DMS153 treated with DMSO at 0.1 percent for 48 hours (cell line): ENCODE measurements around the gene ECM2.
"Not testable (repeated sequence)": the region's sequence is repeated elsewhere in the genome, so short reads cannot be mapped to it uniquely, and the experiment has no call there.

Source experiments
- DNase-seq: peaks from one replicate; lab custom pipeline; 2025; ENCODE audit not compliant: unreplicated experiment; lab: John Stamatoyannopoulos, UW

Gene ECM2

GRCh38 chr9:92535940-92536850 lies at the start of gene ECM2:
Gene ECM2, minus strand, starts transcription at chr9:92535990. Its CDS starts 13,124 bp downstream, at chr9:92522866.
- DNase-seq, result no peak

GRCh38 chr9:92576175-92576574 lies 40.4 kb upstream of the ECM2 start:
- no peak for DNase-seq

GRCh38 chr9:92573612-92574011 lies 37.8 kb upstream of the ECM2 start:
- DNase-seq, result not testable (repeated sequence)

GRCh38 chr9:92571871-92572270 lies 36.1 kb upstream of the ECM2 start:
- not testable (repeated sequence) for DNase-seq

GRCh38 chr9:92564982-92565381 lies 29.2 kb upstream of the ECM2 start:
- DNase-seq, result no peak

- peak; percentile 33 for DNase-seq
Observed at GRCh38 chr9:92564504-92564903, 28.7 kb upstream of the ECM2 start.

- DNase-seq, result peak; percentile 18
Observed at GRCh38 chr9:92563116-92564100, 27.6 kb upstream of the ECM2 start.

- no peak for DNase-seq
Observed at GRCh38 chr9:92562461-92562967, 26.7 kb upstream of the ECM2 start.

- DNase-seq, result no peak
Observed at GRCh38 chr9:92561374-92562330, 25.9 kb upstream of the ECM2 start.

GRCh38 chr9:92558612-92559374 lies 23.0 kb upstream of the ECM2 start:
- no peak for DNase-seq

GRCh38 chr9:92550765-92551164 lies 15.0 kb upstream of the ECM2 start:
- DNase-seq, result no peak

GRCh38 chr9:92547356-92547755 lies 11.6 kb upstream of the ECM2 start:
- no peak for DNase-seq

- DNase-seq, result no peak
Observed at GRCh38 chr9:92545002-92545510, 9.3 kb upstream of the ECM2 start.

- DNase-seq, result no peak
Observed at GRCh38 chr9:92543972-92544371, 8.2 kb upstream of the ECM2 start.

GRCh38 chr9:92538541-92538940 lies 2.8 kb upstream of the ECM2 start:
- DNase-seq, result no peak

GRCh38 chr9:92534674-92535073 lies 1.1 kb downstream of the ECM2 start:
- no peak for DNase-seq

GRCh38 chr9:92534204-92534603 lies 1.6 kb downstream of the ECM2 start:
- no peak for DNase-seq

- no peak for DNase-seq
Observed at GRCh38 chr9:92530893-92531292, 4.9 kb downstream of the ECM2 start.

- no peak for DNase-seq
Observed at GRCh38 chr9:92529124-92529523, 6.7 kb downstream of the ECM2 start.
